C4-2B (cell line): Measurements from ENCODE around the gene AURKAIP1.
"Not testable (repeated sequence)": the region's sequence is repeated elsewhere in the genome, so short reads cannot be mapped to it uniquely, and the experiment has no call there.

Experiments used
- H3K27ac ChIP-seq: fragments of 450-650 bp; 2 replicates; pipeline ENCODE4 v1.5.1; 2017
- ZFX ChIP-seq: fragments of 450-650 bp; IDR thresholded peaks from 2 replicates; pipeline ENCODE4 v1.6.1; 2017
- TF ChIP-seq, protein P1 (sequence below): fragments of 450-650 bp; conservative IDR thresholded peaks from 2 replicates; pipeline ENCODE4 v1.5.1; 2017; ENCODE audit warnings: mild to moderate bottlenecking

AURKAIP1 gene

DNA sequence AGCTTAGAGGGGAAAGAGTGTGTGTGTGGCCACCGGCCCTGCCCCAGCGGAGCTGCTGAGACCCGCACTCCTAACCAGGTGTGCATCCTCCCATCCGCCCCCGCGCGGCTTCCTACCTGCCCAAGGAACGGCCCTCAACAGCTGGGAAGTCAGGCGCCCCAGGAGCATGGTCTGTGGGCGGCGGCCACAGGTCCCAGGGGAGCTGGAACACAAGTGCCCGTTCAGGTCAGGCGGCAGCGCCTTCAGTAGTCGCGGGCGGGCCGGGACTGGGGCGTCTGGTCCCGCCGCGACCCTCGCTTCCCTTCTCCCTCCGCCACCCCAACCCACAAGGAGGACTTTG lies 448 bp downstream of the AURKAIP1 start:
- H3K27ac ChIP-seq, result peak overlapping the region; percentile 96
- TF ChIP-seq, protein P1, sequence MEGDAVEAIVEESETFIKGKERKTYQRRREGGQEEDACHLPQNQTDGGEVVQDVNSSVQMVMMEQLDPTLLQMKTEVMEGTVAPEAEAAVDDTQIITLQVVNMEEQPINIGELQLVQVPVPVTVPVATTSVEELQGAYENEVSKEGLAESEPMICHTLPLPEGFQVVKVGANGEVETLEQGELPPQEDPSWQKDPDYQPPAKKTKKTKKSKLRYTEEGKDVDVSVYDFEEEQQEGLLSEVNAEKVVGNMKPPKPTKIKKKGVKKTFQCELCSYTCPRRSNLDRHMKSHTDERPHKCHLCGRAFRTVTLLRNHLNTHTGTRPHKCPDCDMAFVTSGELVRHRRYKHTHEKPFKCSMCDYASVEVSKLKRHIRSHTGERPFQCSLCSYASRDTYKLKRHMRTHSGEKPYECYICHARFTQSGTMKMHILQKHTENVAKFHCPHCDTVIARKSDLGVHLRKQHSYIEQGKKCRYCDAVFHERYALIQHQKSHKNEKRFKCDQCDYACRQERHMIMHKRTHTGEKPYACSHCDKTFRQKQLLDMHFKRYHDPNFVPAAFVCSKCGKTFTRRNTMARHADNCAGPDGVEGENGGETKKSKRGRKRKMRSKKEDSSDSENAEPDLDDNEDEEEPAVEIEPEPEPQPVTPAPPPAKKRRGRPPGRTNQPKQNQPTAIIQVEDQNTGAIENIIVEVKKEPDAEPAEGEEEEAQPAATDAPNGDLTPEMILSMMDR, result no peak
- TF ChIP-seq ZFX, result no peak

DNA sequence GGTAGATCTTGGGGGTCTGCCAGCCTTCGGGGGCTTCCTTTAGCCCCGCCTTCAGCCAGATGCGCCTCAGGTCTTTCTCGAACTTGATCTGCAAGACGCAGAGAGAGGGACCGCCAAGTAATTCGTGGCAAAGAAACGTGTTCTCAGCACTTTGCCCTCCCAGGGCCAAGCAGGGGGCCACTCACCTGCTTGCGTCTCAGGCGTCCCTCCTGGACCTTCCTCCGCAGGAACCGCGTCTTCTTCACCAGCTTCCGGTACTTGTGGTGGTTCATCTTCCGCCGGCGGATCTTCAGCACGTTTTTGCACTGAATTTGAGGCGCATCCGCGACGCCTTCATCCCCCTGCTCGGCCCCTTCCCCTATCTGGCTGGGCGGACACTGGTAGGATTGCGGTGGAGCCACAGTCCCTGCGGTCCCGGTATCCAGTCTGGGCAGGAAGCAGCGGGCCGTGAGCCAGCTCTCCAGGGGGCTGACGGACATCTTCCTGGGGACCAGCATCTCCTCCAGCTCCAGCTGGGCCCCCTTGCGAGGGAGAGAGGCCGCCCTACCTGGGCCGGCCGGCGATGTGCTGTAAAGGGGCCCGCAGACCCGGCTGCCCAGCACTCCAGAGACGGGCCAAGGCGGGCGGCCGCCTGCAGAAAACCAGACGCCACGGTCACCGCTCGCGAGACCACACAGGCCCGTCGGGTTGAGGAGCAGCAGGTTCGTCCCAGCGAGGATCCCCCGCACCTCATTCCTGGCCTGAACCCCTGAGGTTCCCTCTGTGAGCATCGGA lies 1.0 kb downstream of the AURKAIP1 start:
- H3K27ac ChIP-seq, result peak overlapping the region; percentile 96
- TF ChIP-seq, protein P1, result no peak

DNA sequence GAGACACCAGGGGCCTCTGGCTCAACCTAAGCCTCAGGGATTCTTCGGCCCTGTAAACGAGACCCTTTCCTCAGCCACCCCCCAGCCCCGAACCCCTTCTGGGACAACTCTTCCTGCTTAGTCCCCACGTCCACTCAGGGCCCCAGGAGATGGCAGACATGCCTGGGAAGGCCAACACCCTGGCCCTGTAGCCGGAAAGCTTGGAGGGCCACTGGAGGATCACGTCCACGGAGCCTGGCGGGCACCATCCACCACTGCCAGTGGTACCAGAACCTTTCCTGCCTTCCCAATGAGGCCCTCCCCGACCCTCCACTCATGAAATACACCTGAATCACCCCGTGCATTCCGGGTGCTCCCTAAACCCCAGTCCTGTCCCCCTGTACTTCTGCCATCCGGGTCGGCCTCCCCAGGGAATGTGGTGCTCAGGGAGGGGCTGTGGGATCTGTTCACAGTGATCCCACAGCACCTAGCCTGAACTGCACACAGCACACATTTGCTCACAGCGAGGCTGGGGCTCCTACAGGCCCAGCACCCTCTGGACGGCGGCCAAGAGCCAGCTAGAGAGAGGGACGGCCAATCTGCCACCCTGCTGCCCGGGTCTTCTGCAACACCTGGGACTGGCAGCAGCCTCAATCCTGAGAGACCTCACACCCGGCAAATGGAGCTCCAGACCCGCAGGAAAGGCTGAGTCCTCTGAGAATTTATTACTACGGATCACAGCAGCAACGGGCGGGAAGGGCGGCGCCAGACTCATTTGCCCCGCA lies 1.8 kb downstream of the AURKAIP1 start:
- TF ChIP-seq ZFX, result no peak
- TF ChIP-seq, protein P1, result no peak
- peak overlapping the region; percentile 96; the same call in 1 of the 2 replicates for H3K27ac ChIP-seq

DNA sequence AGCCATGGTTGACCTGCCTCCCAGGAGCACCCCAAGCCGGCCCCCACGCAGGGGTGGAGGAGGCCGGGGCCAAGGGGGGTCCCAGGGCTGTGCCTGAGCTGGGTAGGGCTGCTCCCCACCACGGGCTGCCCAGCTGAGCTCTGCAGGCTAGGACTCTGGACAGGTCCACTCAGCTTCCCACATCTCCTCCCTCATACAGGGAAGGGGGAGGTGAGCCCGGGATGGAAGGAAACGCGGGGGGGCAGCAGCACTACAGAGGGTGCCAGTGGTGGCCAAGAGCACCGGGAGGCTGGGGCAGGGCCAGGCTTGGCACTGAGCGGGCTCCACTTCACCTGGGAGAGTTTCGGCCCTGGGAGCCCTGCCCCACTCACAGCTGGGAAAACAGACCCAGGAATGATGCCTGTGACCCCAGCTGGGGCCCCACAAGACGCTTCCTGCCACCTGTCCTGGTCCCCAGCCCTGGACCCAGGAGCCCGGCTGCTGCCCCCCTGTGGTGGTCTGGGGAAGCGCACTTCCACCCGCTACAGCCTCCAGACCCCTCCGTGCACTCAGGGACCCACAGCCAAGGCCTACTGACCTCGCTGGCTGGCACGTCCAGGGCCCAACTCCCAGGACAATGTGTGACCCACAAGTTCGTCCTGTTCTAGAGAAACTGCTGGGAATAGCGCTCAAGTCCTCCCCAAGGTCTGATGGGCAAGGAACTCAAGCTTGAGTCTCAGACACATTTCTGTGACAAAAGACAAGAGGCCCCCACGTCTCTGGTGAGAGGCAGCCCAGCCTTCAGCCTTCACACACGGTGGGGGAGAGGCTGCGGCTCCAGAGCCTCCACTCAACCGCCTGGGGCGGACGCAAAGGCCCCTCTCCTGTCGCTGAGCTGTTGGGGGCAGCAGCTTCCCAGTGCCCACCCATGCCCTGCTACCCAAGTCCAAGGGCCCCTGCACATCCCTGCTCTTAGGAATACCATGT lies 3.0 kb downstream of the AURKAIP1 start:
- TF ChIP-seq, protein P1, result peak; percentile 96
- no peak for TF ChIP-seq ZFX
- H3K27ac ChIP-seq, result no peak overlapping the region

DNA sequence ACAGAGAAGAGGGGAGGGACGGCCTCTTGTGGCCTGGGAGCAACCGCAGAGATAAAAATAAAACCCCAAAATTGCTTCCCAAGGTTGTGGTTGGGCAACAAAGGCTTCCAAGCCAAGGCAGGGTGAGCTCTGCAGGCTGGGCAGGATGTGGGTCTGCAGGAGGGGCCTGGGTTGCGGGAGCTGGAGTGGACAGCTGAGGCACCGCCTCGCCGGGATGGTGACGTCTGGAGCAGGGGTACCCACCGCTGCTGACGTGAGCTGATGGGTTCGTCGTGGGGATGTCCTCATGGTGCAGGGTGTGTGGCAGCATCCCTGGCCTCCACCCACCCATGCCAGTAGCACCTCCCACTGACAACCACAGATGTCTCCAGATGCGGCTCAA lies 3.7 kb downstream of the AURKAIP1 start:
- no peak overlapping the region for H3K27ac ChIP-seq
- TF ChIP-seq, protein P1, result no peak
- no peak for TF ChIP-seq ZFX

DNA sequence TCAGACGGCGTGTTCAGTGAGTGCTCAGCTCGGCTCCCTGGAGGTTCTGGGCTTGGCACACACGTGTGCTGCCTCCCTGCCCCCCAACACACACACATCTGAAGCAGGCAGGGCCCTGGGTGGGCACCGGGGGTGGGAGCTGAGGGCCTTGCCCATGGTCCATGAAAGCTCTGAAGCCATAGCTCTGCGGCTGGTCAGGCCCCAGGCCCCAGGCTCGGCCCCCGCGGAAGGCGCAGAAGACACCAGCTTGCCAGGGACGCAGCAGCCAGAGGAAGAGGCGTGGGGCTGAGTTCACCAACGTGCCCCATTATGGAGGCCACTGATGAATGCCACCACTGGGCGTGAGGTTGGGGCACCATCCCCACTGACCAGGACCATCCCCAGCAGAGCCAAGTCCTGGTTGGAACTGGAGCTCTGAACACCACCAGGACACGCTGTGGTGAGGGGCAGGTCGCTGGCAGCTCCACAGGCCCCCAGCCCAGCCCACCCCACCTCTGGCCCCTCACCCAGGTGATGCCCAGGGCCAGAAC lies 4.2 kb downstream of the AURKAIP1 start:
- H3K27ac ChIP-seq, result no peak overlapping the region
- no peak for TF ChIP-seq ZFX
- TF ChIP-seq, protein P1, result no peak

DNA sequence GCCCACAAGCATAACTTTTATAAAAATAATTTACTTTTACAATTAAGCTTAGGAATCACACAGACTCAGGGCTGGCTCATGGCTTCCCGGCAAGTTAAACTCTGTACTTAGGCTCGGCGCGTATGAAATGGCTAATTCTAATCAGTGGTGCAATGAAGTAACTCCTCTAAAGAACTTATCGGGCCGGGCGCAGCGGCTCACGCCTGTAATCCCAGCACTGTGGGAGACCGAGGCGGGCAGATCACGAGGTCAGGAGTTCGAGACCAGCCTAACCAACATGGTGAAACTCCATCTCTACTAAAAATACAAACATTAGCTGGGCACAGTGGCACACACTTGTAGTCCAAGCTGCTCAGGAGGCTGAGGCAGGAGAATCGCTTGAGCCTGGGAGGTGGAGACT lies 4.9 kb downstream of the AURKAIP1 start:
- not testable (repeated sequence) for H3K27ac ChIP-seq
